Activated CD8-positive, alpha-beta memory T cell treated with anti-CD3 and anti-CD28 coated beads, Interleukin-2, amount 50 U/mL, for 24 hours (primary cell): Measurements from ENCODE around the gene SCML1.
"Not testable (repeated sequence)": the region's sequence is repeated elsewhere in the genome, so short reads cannot be mapped to it uniquely, and the experiment has no call there.

Experiments
- DNase-seq: peaks from one replicate; pipeline ENCODE4 v3.0.0-alpha.2; 2020; ENCODE audit errors: extremely low read depth

Gene SCML1

DNA sequence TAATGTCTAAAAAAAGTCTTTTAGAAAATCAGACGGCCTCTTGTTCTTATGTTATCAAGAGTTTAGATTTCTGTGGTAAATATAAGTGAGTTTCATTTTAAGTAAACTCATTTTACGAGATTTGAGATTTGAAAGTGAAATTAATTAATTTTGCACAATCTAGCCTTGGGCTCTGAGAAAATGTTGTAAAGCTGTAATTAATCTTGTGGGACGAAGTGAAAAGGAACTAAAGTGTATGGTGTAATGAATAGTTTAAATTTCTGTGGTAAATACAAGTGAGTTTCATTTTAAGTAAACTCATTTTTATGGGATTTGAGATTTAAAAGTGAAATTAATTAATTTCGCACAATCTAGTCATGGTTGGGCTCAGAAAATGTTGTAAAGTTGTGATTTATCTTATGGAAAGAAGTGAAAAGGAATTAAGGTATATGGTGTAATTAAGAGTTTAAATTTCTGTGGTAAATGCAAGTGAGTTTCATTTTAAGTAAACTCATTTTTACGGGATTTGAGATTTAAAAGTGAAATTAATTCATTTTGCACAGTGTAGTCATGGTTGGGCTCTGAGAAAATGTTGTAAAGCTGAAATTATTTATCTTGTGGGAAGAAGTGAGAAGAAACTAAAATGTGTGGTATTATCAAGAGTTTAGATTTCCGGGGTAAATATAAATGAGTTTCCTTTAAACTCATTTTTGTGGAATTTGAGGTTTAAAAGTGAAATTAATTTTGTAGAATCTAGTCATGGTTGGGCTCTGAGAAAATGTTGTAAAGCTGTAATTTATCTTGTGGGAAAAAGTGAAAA lies 1.6 kb downstream of the SCML1 start:
- no peak for DNase-seq

DNA sequence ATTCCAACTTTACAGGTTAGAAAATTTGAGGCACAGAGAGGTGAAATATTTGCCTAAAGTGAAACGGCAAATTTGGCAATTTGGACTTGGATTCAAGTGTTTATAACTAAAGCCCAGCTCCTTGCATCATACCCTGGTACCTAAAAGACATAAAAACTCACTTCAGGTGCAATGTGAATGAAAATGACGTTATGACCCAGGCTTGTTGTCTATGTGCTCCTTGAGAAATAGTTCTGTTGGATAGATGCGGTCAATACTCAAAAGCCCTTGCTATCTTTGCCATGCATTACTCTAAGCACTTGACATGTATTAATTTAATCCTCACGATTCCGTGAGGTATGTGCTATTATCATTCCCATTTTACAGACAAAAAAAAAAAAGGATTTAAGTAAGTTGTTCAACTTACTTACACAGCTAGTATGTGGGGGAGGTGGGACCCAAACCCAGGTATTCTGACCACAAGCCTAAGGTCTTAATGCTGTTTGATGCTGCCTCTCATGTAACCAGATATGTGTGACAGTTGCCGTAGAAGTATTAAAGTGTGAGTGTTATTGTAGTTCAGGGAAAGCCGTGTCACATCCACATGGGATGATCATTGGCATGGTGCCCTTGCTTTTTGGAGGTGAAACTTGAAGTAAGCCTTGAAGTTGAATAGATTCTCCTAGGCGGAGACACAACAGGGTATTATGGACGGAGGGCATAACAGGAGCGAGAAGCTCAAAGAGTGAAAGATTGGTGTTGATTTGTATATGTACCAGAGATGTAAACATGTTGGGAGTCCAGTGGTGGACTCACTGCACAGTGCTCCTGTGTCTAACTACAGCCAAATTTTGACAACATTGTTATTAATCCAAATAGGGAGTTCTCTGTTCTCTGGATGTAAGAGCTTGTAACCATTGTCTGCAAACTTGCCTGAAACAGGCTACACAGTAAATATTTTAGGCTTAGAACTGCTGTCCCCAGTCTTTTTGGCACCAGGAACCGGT lies 3.1 kb downstream of the SCML1 start:
- DNase-seq: no peak

DNA sequence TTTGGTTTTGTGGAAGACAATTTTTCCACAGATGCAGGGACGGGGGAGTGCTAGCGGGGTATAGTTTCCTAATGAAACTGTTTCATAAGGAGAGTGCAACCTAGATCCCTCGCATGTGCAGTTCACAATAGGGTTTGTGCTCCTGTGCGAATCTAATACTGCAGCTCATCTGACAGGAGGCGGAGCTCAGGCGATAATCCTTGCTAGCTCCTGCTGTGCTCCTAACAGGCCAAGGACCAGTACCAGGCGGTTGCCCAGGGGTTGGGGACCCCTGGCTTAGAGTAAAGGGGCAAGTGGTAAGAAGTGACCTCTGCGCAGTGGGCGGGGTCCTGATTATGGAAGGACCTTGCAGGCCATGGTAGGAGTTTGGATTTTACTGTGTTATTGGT lies 3.8 kb downstream of the SCML1 start:
- DNase-seq: no peak

DNA sequence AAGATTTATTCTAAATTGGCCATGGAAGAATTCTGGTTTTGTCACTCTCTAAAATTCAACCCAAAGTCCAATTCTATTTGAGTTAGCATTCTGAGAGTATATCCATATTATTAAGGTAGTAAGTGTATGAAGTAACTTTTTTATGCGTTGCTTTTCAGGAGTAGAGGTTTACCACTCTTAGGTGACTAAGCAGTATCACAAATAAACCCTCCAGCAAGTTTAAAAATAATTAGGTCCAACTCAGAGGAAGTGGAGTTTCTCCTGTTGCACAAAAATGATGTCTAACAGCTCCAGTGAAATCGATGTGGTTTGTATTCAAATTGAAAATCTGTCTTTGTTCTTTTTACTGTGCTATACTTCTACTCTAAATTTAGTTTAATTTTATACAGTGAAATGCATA lies 6.6 kb downstream of the SCML1 start:
- DNase-seq: no peak

DNA sequence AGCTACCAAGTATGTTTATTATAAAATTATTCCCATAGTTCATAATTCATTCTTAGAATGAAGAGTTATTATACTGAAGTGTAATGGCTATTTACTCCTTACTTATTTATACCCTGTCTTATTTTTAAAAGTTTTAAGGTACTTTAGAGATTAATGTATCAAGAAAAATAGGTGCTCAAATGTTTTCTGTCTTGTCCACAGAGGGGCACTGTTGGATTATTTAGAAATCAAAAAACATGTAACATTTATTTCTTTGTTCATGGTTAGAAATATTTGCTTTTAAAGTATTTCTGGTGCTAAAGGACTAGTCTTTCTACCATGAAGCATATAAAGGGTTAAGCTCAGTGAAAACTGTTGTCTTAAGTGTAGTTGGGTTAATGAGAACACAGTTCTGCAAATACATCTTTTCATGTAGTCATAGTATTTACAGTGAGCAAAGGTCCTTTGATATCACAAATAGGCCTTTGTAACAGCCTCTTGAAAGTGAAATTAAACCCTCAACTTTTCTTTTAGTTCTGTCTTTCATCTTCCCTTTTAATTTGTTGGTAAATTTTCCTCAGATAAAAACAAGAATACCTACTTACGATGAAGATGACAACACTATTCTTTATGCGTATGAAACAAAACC lies 7.7 kb downstream of the SCML1 start:
- DNase-seq: no peak

DNA sequence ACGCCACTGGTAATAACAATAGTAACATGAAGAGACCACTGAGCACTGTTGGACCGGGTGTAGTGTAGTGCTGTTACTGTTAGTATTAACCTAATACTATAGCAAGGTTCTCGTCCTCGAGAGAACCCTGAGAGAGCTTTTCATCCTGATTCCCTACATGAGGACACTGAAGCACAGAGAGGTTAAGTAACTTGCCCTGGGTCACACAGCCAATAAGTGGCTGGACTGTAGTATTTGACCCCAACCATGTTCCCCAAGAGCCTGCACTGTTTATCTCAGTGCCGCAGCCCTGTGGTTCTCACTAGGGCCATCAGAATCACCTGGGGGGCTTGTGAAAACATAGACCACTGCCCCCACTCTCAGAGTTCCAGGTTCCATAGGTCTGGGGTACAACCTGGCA lies 10.4 kb downstream of the SCML1 start:
- no peak for DNase-seq

DNA sequence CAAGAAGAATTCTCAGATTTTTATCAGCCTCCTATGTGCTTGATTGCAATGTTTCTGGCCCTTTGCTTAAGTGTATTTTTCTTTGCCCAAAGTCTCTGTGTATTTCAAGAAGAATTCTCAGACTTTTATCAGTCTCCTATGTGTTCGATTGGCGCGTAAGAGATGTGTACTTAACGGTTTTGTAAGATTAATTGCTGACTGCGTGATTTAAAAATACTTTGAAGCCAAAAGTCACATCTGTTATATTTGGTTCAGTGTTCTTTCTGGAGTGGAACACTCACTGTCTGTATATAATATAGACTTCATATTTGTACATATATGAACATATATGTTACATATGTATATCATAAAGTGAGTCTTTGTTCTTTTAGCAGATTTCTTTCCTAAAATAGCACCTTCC lies 11.4 kb downstream of the SCML1 start:
- no peak for DNase-seq

DNA sequence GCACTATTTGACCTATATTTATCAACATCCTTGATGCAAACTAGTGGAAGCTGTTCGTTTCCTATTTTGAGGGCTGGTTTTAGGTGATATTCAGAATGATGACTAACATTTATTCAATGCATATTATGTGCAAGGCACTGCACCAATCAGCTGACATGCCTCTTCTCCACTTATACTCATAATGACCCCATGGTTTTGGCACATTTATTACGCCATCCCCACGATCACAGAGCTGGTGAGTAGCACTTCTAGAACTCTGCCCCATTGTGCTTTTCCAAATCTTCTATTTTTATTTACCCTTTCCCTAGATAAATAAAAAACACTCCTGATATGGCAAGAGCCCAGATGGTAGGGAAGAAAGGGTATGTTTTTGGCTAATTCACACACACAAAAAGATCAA lies 13.1 kb downstream of the SCML1 start:
- no peak for DNase-seq

DNA sequence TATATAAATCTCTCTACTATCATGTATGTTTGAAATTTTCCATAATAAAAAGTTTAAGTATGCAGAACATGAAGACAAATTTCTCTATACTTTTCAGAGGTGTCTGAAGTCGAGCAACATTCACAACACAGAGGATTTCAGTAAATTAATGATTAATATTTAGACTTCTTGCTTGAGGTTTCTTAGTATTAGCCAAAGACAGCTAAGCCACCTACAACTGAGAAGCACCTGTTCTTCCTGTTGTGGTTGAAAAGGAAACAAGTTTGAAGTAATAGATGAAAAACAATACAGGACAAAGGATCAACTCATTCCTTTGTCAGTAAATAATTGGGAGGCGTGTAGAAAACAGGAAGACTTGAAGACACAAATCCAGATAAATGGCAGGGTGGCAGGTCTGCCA lies 21.1 kb downstream of the SCML1 start:
- DNase-seq: no peak

DNA sequence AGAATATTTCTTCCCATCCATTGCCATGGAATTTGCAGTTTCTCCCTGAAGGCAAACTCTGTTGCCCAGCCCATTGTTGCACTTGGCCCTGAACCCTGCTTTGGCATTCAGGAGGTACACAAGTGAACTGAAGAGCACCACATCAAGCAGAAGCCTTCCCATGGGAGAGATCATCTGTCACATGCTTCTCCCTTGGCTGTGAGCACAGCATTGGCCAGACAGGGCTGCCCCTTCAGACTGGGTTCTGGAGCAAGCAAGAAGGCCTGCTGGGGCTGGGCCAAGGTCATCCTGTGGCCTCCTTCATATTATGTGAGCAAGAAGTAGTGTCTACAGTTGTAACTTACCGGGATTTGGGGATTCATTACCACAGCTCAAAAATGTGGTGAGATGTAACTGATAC lies 22.7 kb downstream of the SCML1 start:
- DNase-seq: no peak

DNA sequence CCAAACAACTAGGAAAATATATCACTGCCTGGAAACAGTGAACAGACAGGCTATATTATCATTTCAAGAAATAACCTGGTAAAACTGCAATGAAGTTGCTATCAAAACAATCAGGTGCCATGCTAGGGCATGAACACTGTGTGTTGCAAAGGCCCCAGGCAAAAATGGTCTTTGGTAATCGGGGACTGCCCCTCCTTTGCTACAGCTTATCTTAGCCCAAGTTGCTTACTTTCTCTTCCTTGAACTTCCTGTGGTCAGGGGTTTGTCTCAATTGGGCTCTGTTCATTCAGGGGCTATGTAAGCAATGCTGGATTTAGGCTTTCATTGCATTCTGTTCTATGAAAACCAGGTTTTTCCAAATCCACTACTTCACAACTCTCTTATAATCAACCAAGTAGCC lies 30.4 kb downstream of the SCML1 start:
- DNase-seq: no peak

DNA sequence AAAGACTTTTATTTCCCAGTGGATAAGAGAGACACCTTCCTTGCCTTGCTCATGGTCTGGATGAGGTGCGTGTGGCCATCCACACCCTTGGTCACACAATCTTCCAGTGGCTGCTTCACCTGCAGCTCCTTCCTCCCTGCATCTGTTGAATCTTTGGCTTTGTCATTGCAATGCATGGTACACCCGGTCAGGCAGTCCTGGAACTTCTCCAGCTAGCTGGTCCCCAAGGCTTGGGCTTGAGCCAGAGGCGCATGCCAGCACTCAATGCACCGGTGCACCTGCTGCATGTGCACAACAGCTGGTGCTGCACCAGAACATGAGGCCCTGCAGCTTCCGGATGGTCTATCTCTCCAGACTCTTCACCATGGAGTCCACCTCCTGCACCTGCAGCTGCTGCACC lies 31.7 kb downstream of the SCML1 start:
- DNase-seq: no peak

DNA sequence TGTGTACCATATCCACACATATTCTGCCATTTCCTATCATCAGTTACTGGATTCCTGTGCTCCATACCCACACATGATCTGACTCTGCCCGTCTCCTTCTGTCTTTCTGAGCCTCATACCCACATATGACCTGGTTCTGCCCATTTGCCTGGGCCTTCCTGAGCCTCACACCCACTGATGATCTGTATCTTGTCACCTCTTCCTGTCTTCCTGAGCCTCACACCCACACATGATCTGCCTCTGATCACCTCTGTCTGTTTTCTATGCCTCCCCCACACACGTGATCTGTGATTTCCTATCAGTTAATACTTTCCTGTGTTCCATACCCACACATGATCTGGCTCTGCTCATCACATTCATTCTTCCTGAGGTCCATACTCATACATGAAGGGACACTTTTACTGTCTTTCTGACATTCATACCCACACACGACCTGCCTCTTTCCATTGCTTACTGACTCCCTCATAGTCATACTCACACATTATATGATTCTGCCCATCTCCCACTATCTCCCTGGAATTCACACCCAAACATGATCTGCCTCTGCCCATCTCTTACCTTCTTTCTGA lies 32.5 kb downstream of the SCML1 start:
- DNase-seq: no peak

DNA sequence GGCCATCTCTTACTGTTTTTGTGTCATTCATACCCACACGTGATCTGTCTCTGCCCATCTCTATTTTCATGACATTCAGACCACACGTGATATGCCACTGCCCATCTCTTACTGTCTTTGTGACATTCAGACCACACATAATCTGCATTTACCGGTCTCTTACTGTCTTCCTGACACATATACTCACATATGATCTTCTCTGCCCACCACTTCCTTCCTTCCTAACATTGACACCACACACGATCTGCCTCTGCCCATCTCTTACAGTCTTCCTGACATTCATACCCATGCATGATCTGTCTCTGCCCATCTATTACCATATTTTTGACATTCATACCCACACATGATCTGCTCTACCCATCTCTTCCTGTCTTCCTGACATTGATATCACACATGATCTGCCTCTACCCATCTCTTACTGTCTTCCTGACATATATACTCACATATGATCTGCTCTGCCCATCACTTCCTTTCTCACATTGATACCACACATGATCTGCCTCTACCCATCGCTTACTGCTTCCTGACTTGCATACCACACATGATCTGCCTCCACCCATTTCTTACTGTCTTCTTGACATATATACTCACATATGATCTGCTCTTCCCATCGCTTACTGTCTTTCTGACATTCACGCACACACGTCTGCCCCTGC lies 36.1 kb downstream of the SCML1 start:
- DNase-seq: no peak

DNA sequence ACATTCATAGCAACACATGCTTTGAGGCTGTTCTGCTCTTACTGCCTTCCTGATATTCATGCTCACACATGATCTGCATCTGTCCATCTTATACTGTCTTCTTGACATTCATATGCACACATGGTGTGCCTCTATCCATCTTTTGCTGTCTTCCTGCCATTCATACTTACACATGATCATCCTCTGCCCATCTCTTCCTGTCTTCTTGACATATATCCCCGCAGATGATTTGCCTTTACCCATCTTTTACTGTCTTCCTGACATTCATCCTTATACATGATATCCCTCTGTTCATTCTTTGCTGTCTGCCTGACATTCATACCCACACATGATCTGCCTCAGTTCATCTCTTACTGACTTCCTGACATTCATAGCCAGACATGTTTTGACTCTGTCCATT lies 36.8 kb downstream of the SCML1 start:
- no peak for DNase-seq

DNA sequence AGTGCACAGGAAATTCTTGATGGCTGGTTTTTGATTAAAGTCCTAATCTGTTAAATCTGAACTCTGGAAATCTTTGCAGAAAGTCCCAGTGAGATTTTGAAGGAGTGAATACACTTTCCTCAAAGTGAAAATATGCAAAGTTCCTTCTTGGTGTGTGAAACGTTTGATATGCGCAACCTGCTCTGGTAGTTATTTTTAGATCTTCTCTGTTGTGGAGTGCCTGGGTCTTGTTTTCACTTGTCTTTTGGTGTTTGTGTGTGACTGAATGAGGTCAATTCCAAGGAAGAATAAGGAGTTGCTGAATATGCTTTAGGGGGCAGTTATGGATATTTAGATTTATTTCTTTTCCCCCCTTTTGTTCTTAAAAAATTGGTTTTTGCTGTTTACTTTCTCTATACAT lies 41.7 kb downstream of the SCML1 start:
- DNase-seq: no peak

DNA sequence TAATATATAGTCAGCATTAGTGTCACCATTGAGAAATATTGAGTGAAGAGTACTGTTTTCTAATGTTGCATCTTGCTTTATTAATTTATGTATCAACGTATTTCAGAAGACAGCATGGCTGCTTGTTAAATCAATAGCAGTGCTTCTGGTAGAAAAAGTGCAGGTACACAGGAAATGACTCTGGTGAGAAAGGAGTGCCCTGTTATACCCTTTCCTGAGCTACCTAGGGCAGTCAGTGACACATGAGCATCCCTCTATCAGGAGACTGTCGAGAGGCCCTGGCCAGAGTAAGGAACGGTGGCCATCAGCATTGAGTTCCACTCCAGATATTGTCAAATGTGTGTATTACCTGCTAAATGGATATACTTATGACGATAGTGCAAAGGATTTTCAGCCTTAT lies 42.1 kb downstream of the SCML1 start:
- no peak for DNase-seq

DNA sequence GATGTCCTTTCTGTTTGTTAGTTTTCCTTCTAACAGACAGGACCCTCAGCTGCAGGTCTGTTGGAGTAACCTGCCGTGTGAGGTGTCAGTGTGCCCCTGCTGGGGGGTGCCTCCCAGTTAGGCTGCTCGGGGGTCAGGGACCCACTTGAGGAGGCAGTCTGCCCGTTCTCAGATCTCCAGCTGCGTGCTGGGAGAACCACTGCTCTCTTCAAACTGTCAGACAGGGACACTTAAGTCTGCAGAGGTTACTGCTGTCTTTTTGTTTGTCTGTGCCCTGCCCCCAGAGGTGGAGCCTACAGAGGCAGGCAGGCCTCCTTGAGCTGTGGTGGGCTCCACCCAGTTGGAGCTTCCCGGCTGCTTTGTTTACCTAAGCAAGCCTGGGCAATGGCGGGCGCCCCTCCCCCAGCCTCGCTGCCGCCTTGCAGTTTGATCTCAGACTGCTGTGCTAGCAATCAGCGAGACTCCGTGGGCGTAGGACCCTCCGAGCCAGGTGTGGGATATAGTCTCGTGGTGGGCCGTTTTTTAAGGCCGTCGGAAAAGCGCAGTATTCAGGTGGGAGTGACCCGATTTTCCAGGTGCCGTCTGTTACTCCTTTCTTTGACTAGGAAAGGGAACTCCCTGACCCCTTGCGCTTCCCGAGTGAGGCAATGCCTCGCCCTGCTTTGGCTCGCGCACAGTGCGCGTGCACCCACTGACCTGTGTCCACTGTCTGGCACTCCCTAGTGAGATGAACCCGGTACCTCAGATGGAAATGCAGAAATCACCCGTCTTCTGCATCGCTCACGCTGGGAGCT lies 49.5 kb downstream of the SCML1 start:
- not testable (repeated sequence) for DNase-seq

DNA sequence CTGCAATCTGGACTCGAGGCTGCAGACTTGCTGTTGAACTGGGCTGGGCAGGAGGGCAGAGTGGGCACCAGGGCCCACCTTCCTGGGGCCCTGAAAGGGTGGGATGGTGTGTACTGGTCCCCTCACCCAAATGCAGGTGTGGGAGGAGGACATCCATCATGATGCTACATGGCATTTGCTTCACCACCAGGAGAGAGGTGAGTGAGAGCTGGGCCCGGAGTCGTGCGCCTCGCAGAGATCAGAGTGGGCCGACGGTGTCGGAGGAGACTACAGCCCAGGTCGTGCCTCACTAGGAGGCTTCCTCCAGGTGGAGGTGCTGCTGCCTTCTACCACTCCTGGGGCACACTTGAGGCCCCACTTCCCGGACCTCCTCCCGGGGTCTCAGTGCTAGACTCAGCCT lies 50.3 kb downstream of the SCML1 start:
- DNase-seq: no peak

DNA sequence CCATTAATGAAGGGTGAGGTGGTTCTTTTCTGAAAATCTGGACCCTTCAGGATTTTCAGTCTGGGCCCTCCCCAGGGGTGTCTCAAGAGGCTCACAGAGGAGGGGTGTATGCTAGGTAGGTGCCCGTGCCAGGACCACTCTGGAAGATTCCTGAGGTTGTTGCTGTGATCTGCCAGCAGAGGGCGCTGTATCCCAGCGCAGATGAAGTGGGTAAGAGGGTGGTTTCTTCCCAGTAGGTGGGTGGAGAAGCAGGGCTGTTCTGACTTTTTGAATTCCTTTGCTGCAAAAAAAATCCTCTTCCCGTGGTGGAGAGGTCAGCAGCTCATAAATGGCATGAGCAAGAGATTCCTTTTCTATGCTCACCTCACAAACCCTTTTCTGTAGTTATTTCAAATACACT lies 51.1 kb downstream of the SCML1 start:
- DNase-seq: peak; percentile 1
